Panc1 (cell line): ENCODE results near the gene TTC23. TPM values are rescaled to one million over a fixed set of nuclear protein-coding genes. Genes with fewer than 3 reads are reported as not detected.
A peak's percentile ranks its signal among the peaks of the same experiment; 100 is the strongest.

ENCODE experiments used
- ATAC-seq: fragments of 200-7000 bp; cut with Tn5 transposase; 2 replicates; pipeline ENCODE4 v1.9.1; 2020; ENCODE audit warnings: mild to moderate bottlenecking, moderate library complexity
- BruUV-seq: library from RNA; stranded (reverse); fragments of 400-500 nt; replicated peaks from 2 replicates; lab custom pipeline; 2021; lab: Mats Ljungman, UMichigan
- CTCF ChIA-PET: fragments of 300-600 bp; sonication (Branson Sonifier 250); formaldehyde crosslinking; loops from one replicate; lab custom pipeline; 2022; ENCODE audit warnings: antibody characterized with exemption; lab: Charles Lee
- POLR2A ChIA-PET: fragments of 300-600 bp; sonication (Branson Sonifier 250); formaldehyde crosslinking; loops from one replicate; lab custom pipeline; 2022; ENCODE audit warnings: antibody characterized with exemption; lab: Charles Lee
- DNase-seq: peaks from one replicate; pipeline ENCODE4 v3.0.0-alpha.2; 2010; ENCODE audit warnings: low read depth, low spot score
- H3K27ac ChIP-seq: 2 replicates; pipeline ENCODE4 v1.5.1; 2011; ENCODE audit warnings: mild to moderate bottlenecking, low read length, inconsistent platforms
- H3K27me3 ChIP-seq: fragments of 200-500 bp; sonication (Bioruptor generic); 2 replicates; pipeline ENCODE4 v1.6.0; 2014; ENCODE audit warnings: low read length, inconsistent platforms; ENCODE audit not compliant: control insufficient read depth, insufficient read depth
- H3K36me3 ChIP-seq: fragments of 200-500 bp; sonication (Bioruptor generic); 2 replicates; pipeline ENCODE4 v1.5.1; 2014; ENCODE audit warnings: inconsistent platforms, mild to moderate bottlenecking, low read length, moderate library complexity; ENCODE audit not compliant: control insufficient read depth, insufficient read depth
- H3K4me1 ChIP-seq: 2 replicates; pipeline ENCODE4 v1.5.1; 2011; ENCODE audit warnings: inconsistent platforms, mild to moderate bottlenecking, low read length, moderate library complexity; ENCODE audit not compliant: control insufficient read depth, insufficient read depth
- H3K4me3 ChIP-seq, 2 experiments: 2 replicates each; pipeline ENCODE4 v1.5.1; 2011 to 2012; ENCODE audit warnings: low read depth in 2 of 2, low read length in 2 of 2, mild to moderate bottlenecking in 2 of 2, inconsistent platforms in 1 of 2, moderate library complexity in 1 of 2
- H3K9me3 ChIP-seq: fragments of 200-500 bp; sonication (Bioruptor generic); 2 replicates; pipeline ENCODE4 v1.5.1; 2014; ENCODE audit warnings: low read depth, mild to moderate bottlenecking, inconsistent platforms, low read length, moderate library complexity; ENCODE audit not compliant: control insufficient read depth, insufficient read depth
- POLR2AphosphoS5 ChIP-seq: IDR thresholded peaks from 2 replicates; pipeline ENCODE4 v1.6.1; 2012; ENCODE audit warnings: mild to moderate bottlenecking, low read depth, low read length, moderate library complexity
- SIN3A ChIP-seq: IDR thresholded peaks from 2 replicates; pipeline ENCODE4 v1.6.1; 2012; ENCODE audit warnings: low read depth, mild to moderate bottlenecking, low read length, moderate library complexity, borderline replicate concordance; ENCODE audit not compliant: insufficient read depth
- TCF7L2 ChIP-seq: IDR thresholded peaks from 2 replicates; pipeline ENCODE4 v1.6.1; 2011; ENCODE audit warnings: mild to moderate bottlenecking, low read depth, low read length, inconsistent platforms
- in situ Hi-C: cut with HindIII; loops from 2 replicates; pipeline ENCODE4 v1.10.0; 2016; ENCODE audit warnings: low sequenced_read_pairs, low pct_unique_long_range_greater_than_20kb
- intact Hi-C: fragments of 100-400 bp; cut with micrococcal nuclease; formaldehyde crosslinking; loops from one replicate; pipeline ENCODE4 v1.10.0; 2022; ENCODE audit not compliant: unreplicated experiment
- total RNA-seq: library from RNA; stranded (reverse); gene quantifications from one replicate; pipeline ENCODE4 v1.2.1, GENCODE V29; 2021; ENCODE audit not compliant: unreplicated experiment
- TF ChIP-seq, protein P1 (sequence below): fragments of 450-650 bp; IDR thresholded peaks from 2 replicates; pipeline ENCODE4 v1.5.1; 2017; ENCODE audit warnings: mild to moderate bottlenecking
- TF ChIP-seq, protein P2 (sequence below), 2 experiments: IDR thresholded peaks; 2 replicates each; pipeline ENCODE4 v1.6.1; 2011 to 2012; ENCODE audit warnings: low read depth in 2 of 2, control low read depth in 1 of 2, low read length in 1 of 2, mild to moderate bottlenecking in 1 of 2, moderate library complexity in 1 of 2; ENCODE audit not compliant: insufficient read depth in 1 of 2

Gene TTC23
- total RNA-seq, 1 experiment from 2014 or later = 21.7 TPM

DNA sequence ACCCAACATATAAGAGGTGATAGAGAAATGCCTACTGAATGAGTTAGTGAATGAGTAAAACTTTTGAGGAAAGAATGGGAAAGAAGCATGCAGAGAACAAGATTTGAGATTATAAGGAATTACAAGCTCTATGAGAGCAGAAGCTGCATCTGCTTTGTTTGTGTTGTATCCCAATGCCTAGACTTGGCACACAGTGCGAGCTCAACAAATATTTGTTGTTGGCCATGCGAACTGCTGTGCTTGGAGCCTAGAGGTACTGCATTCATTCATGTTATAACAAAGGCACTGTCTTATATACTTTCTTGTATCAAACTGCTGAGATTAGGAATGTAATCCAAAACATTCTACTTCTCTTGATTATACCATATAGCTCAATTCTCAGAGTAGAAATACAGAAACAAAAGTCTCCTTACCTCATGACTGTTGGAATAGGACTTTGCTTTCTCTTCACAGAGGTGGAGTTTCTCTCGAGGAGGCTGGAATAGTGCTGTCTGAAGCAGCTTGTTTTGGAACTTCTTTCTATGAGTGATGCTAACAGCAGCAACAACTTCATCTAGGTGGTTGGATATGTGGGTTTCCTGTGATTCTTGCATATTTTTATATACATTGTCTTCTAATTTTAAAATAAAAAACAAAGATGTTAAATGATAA, 21.1 kb downstream of the TTC23 start:
- in situ Hi-C loops (no loop called here), intact Hi-C loops (no loop called here)
- H3K27ac ChIP-seq = no peak overlapping the region
- DNase-seq (no peak), ATAC-seq (no peak)
- BruUV-seq = TSS peak; percentile 34
- TF ChIP-seq, protein P1, sequence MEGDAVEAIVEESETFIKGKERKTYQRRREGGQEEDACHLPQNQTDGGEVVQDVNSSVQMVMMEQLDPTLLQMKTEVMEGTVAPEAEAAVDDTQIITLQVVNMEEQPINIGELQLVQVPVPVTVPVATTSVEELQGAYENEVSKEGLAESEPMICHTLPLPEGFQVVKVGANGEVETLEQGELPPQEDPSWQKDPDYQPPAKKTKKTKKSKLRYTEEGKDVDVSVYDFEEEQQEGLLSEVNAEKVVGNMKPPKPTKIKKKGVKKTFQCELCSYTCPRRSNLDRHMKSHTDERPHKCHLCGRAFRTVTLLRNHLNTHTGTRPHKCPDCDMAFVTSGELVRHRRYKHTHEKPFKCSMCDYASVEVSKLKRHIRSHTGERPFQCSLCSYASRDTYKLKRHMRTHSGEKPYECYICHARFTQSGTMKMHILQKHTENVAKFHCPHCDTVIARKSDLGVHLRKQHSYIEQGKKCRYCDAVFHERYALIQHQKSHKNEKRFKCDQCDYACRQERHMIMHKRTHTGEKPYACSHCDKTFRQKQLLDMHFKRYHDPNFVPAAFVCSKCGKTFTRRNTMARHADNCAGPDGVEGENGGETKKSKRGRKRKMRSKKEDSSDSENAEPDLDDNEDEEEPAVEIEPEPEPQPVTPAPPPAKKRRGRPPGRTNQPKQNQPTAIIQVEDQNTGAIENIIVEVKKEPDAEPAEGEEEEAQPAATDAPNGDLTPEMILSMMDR = no peak
- TF ChIP-seq, protein P2, sequence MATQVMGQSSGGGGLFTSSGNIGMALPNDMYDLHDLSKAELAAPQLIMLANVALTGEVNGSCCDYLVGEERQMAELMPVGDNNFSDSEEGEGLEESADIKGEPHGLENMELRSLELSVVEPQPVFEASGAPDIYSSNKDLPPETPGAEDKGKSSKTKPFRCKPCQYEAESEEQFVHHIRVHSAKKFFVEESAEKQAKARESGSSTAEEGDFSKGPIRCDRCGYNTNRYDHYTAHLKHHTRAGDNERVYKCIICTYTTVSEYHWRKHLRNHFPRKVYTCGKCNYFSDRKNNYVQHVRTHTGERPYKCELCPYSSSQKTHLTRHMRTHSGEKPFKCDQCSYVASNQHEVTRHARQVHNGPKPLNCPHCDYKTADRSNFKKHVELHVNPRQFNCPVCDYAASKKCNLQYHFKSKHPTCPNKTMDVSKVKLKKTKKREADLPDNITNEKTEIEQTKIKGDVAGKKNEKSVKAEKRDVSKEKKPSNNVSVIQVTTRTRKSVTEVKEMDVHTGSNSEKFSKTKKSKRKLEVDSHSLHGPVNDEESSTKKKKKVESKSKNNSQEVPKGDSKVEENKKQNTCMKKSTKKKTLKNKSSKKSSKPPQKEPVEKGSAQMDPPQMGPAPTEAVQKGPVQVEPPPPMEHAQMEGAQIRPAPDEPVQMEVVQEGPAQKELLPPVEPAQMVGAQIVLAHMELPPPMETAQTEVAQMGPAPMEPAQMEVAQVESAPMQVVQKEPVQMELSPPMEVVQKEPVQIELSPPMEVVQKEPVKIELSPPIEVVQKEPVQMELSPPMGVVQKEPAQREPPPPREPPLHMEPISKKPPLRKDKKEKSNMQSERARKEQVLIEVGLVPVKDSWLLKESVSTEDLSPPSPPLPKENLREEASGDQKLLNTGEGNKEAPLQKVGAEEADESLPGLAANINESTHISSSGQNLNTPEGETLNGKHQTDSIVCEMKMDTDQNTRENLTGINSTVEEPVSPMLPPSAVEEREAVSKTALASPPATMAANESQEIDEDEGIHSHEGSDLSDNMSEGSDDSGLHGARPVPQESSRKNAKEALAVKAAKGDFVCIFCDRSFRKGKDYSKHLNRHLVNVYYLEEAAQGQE (IDR thresholded peaks at IDR 0.05; ENCODE audit: insufficient read depth in 1 of 2, low read depth in 2 of 2, low read length in 1 of 2) = no peak
- TF ChIP-seq SIN3A (no peak), TCF7L2 (no peak), POLR2AphosphoS5 (no peak)
- ChIA-PET POLR2A (no interaction called here), CTCF (no interaction called here)
- no peak overlapping the region for H3K4me3 ChIP-seq
- H3K27me3 ChIP-seq = no peaks in the 10 kb centered on the region
- H3K9me3 ChIP-seq = no peaks in the 10 kb centered on the region
- H3K36me3 ChIP-seq = no peaks in the 10 kb centered on the region
- H3K4me1 ChIP-seq = no peaks in the 10 kb centered on the region

DNA sequence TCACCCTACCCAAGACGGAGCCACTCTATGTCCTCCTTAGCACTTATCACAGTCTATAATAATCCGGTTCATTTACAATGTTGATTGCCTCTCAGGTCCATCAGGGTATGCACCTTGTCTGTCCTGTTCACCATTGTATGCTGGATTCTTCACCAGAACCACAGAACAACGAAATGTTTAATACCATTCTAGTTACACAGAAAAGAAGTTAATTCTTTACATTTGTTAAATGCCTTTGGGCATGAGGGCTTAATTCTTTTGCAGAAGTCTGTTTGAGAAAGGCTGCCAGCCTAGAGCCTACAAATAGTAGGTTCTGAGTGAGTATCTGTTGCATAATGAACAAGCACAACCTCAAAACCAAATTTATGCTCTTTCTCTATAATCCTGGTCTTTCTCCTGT, 22.6 kb downstream of the TTC23 start:
- DNase-seq (no peak), ATAC-seq (no peak)
- intact Hi-C loops (no loop called here), in situ Hi-C loops (no loop called here)
- Histone ChIP-seq H3K4me1 (no peaks in the 10 kb centered on the region), H3K27ac (no peak overlapping the region), H3K27me3 (no peaks in the 10 kb centered on the region), H3K9me3 (no peaks in the 10 kb centered on the region), H3K36me3 (no peaks in the 10 kb centered on the region), H3K4me3 (no peak overlapping the region)
- TF ChIP-seq, protein P1 = no peak
- no peak for TF ChIP-seq SIN3A
- ChIA-PET POLR2A (no interaction called here), CTCF (interaction anchor here (0.5 kb wide), 1 partner anchor 43 kb away, joined by 4 read pairs; no protein-coding TSS in a partner anchor)
- no TSS peak for BruUV-seq
